HL-60/S4 treated with retinoic acid at 250 ng/mL for 4 days and 3 days (cell line): Measurements from ENCODE around the gene ZIC4.

Source experiments
- in situ Hi-C: fragments of 300-500 bp; cut with MboI; formaldehyde crosslinking; loops from 2 replicates; pipeline ENCODE4 v1.7.0; 2022; ENCODE audit warnings: low sequenced_read_pairs

The ZIC4 gene

DNA sequence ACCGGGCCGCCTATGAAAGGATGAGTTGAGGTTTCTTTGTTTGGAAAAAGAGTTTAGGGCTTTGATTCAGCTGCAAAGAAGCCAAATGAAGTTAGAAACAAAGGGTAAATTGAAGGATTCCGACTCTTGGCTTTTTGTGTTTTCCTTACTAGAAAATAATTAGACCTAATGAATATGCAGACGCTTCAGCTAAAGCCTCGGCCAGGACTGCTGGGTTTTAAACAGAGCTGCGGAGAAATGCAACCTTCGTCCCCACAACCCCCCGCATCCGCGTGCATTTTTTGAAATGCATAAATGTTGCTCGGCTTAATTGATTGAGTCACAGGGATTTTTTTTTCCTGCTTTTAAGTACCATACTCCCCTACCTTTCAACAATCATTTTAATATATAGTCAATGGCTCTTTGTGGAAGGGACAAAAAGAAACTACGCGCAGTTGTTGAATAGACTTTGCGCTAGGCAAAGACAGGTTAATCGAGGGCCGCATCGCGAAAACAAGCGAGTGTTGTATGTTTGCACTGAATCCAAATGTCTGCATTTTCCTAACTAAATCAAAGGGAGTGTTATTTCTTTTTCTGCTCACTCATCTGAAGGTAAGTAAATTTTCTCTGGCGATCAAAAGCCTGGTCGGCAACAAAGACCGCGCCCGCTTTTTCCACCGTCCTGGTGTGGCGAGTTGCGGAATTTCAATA lies 1.3 kb upstream of the ZIC4 start:
- in situ Hi-C loops = no loop called here

DNA sequence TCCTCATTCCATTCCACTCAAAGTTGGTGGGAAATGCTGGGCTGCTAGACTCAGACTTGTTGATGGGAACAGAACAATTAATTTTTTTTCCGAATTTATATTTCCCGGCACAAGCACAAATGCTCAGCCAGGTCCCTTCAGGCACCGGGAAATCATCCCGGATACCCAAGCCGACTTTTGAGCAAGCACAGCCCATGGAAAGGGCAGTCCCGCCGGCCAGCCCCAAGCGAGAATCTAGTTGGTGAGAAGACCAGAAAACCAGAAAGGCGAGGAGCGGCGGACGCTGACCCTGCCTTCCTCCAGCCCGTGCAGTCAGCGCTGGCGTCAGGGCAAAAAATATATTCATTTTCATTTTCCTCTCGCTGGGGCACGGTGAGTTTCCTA lies 763 bp upstream of the ZIC4 start:
- in situ Hi-C loops = no loop called here

DNA sequence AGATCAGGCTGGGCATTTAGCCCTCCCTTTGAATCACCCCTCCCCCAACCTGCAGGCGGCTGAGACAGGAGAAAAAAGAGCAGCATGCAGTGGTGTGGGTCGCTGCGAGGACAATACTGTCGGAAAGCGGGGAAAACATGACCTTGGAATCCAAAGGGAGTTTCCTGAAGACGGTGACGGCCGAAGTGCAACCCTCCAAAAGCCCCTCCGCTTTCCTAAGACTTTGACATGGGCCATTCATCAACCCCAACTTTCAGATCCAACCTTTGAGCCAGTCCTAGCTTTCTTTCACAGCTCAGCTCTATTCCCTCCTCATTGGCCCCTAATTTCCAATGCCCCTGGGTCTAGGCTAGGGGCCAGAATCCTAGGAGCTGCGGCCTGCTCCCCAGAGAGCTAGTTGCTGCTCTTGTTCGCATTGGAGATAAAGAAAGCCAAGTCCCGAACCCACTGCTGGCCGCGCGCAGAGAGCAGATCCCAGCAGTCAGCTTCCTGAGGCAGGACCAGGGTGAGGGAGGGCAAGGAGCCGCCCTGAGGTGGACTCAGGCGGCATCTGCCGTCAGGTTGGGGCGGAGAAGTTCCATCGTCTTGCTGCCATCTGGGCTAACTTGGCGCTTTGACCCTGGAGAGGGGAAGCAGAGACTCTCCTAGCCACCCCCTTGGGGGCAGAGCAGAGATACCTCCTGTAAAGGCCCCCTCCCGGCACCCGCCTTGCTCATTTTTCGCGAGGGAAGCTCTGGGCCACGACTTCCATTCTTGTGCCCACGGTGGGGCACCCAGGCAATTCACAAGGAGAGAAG lies 914 bp downstream of the ZIC4 start:
- in situ Hi-C loops = no loop called here

DNA sequence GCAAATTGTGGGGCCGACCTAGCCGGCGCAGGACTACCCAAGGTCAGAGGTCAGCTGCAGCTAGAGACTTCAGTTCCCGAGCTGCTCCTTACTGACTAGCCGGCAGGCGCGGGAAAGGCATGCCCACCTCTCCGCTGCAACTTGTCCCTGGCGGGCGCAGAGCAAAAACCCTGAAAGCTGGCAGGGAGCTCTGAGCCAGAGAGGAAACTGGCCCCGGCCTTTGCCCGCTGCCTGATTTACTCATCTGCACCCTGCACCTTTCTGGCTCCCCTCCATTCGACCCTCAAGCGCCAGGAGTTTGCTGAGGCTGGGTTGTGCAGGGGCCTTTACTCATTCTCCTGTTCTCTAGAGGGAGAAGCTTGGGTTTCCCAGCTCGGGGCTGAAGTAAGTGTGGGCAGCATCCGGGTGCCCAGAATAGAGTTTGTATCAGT lies 1.5 kb downstream of the ZIC4 start:
- in situ Hi-C loops = no loop called here

DNA sequence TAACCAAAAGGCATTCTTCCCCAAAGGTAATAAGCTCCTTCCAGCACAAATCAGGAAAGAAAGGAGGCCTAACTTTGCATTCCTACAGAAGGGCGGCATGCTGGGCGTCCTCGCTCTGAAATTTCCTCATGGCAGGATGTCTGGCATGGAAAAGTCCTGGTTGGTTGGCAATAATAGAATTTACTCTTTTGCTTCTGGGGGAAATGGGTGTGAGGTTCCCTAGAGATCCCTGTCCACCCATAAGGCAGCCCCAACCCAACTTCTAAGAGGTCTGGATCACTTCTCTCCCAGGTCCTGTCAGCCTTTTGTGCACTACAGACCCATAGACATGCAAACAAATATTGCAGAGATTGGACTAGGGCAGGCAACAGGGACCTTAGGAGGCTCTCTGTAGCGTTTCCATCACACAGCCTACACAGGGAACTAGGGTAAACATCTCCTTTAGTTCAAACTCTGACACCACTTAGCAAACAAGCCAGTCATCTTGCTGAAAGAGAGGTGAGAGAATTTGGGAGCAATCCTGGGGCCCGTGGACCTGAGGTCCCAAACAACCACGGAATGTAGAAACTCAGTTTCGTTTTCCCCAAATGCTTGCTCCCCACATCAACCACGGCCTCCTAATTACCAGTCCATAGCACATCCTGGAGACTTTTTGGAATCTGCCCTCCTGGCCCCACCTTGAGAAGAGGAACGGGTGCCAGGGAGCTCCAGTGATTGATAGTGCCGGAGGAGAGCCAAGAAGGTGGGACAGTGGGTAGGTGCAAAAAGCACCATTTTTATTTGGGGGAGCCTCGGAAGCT lies 2.1 kb downstream of the ZIC4 start:
- in situ Hi-C loops = no loop called here

DNA sequence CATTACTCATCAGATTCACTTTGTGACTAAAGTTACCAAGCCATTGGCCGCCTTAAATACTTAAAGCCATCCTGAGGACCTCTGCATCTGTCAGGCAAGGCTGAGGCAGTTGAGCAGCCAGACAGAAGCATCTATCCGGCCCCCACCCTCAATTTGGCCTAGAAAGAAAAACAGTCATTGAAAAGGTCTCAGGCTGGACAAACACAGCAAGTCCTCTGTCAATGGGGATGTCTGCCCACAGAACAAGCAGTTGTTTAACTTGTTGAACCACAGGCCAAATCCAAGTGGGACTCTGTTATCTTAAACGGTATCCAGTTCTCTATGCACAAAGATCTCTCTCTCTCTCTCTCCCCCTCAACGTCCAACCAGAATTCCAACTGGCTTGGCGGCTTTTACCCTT lies 2.8 kb downstream of the ZIC4 start:
- in situ Hi-C loops = no loop called here

DNA sequence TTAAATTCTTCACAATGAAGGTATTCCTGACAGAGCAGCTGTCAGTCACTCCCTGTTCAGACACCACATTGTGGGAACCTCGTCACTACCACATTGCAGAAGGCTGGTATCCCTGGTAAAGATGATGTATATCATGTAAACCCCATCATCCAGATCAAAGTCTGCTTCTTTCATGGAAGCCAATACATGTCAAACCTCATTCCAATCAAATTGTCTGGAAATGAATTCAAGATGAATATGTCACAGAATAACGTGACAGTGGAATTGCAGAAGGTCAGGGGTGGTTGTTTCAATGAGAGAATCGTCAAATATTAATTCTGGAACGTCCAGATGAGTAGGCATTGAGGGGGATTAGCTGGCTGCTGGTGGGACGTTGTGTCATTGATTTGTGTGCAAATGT lies 4.2 kb downstream of the ZIC4 start:
- in situ Hi-C loops = no loop called here

DNA sequence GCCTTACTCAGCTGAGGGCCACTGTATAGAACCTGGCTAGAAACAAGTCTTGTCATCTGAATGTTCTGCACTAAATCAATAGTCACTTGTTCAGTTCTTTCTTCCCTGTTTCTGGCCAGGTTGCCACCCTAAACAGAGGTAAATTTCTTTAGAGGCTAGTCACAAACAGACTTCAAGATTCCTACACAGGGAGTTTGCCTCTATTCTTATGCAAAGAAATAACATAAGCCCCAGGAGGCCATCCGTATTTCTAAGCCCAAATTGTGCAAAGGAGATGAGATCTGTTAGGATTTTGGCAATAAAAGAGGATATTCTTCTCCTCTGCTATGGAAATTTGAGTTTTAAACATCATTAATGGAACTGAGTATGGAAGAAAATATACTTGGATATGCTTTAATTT lies 4.9 kb downstream of the ZIC4 start:
- in situ Hi-C loops = no loop called here

DNA sequence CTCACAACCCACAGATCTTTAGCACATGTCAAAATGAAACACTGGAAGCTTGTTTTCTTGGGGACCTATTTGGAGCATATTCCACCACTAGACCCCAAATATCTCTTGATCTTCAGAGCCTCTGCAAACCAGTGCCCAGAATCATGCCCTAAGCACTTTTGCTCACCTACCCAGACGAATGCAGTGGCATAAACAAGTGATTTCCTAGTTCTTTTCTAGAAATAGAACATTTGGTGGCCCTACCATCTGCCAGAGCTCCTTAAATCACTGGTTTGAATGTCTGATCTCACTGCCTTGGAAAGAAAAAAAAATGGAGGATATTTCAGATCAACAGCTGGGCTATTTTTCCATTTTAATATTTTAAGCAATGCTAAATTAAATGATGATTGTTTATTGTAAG lies 5.3 kb downstream of the ZIC4 start:
- in situ Hi-C loops = no loop called here

DNA sequence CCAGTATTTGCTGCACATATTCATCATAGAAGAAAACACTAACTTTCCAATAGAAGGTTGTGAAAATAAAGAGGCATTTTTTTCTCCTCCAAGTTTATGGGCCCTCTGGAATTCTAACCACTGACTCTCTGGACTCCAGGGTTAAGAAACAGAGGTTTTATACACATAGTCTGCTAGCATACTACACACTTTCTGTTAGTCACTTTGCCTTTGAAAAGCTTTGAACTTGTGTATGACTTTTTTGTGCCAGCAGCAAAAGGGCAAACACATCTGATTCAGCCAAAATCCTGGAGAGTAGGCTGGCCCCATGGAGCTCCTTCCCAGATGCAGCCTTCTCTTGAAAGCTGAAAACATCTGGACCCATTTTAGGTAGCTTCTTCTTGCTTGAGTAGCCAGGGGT lies 6.2 kb downstream of the ZIC4 start:
- in situ Hi-C loops = no loop called here

DNA sequence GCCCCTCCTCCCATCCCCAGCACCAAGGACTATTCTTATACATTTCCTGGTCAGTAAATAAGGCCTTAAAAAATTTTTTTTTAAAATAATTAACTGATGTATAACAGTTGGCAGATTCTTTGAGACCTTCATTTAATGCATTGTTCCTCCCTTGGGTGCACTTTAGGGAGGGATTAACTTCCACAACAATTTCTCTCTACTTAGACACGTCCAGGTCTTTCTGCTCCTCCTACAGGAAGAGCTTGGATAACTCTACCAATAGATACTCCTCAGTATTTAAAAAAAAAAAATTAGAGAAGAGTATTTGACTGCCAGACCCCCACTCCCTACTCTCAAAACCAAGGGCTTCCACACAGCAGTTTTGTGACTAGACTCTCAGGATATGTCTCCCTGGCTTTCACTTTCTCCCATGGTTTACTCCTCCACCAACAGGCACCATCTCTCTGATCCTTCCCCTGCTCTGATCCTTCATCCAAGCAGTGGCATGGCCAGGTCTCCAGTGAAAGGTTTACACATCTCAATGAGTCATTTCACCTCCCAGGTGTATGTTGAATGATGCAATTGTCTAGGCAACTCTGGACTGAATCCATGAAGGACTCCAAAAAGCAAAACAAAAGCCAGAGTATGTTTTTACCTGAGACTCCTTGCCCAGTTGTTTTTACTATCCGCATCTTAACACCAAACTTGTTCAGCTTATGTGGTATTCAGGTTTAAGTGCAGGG lies 7.4 kb downstream of the ZIC4 start:
- in situ Hi-C loops = no loop called here

DNA sequence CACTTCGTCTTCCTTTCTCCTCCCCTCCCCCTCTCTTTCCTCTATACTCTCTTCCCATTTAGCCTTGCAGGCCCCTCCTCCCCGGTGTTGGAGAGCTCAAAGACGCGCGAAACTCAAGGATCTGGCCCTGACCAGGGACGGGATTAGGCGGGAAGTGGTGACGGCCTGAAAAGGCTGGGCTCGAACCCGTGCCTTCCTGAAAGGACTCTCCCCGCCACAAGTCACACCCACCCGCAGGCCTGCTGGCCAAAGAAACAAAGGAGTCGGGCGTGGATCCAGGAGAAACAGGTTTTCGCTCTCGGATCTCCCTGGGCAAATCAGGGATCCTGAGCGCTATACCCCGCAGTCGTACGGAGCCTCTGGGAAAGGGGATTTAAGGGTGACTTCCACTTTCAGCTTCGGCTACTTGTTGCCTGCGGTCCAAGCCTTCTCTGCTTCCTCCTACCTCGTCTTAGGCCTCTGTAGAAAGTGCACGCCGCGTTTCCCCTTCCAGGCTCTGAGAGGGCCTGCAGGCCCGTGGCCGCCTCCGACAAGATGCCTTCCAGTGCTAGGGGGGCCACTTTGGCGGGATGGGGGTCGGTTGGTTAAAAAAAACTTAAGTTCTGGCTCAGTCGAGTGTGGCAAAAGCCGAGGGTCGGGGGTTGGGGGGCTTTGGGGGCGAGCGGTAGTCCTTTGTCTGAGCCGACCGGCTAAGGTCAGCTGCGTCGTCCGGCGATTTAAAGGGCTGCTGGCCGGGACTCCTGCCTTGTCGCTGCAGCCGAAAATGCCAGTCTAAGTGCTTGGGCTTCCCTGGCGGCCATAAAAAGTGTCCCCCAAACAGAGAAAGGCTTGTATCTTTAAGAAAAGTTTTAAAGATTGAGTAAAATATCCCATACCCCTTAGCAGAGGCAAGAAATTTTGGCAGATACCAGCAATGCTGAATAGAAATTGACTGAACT lies 8.2 kb downstream of the ZIC4 start:
- in situ Hi-C loops = no loop called here

DNA sequence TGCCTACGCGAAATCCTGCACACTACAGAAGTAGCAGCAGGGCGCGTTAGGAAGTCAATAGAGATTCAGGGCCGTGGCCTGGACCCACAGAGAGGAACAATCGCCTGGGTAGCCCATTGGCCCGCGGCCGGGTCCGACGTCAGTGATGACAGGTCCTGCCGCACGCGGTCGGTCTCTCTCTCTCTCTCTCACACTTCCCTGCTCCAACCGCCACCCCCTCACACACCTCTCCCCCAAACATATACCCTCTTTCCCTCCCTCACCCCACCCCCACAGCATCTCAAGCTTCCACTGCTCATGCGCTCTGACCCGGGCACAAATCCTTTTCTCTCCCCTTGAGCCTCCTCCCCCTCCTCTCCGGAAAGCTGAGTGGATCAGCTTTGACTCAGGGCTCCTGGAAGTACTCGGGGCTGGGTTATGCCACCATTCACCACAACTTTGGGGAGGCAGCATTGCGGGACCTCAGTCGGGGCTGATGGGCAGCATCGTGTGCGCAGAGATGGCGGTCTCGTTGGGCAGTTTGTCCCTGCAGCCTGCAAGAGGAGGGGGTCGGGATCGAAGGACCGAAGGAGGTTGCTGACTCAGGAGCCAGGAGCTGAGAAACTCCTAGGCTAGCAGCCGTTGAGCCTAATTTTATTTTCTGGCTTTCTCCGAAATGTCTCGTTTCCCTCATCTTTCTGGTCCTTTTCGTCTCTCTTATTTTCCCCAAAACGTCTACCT lies 9.0 kb downstream of the ZIC4 start:
- in situ Hi-C loops = no loop called here

DNA sequence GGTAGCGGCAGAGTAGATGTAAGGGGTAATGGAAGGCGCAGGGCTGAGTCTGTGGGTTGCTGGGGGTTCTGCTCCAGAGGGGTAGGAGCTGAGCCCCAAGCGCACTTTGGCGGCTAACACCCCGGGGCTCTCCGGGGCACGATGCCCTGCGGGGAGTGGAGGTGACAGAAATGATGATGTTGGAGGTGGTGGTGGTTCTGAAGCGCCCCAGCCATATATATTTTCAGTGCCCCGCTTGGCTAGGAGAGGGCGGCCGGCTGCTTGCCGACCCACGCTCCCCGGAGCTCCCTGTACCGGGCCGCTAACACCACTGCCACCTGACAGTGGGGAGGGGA lies 9.7 kb downstream of the ZIC4 start:
- in situ Hi-C loops = no loop called here

DNA sequence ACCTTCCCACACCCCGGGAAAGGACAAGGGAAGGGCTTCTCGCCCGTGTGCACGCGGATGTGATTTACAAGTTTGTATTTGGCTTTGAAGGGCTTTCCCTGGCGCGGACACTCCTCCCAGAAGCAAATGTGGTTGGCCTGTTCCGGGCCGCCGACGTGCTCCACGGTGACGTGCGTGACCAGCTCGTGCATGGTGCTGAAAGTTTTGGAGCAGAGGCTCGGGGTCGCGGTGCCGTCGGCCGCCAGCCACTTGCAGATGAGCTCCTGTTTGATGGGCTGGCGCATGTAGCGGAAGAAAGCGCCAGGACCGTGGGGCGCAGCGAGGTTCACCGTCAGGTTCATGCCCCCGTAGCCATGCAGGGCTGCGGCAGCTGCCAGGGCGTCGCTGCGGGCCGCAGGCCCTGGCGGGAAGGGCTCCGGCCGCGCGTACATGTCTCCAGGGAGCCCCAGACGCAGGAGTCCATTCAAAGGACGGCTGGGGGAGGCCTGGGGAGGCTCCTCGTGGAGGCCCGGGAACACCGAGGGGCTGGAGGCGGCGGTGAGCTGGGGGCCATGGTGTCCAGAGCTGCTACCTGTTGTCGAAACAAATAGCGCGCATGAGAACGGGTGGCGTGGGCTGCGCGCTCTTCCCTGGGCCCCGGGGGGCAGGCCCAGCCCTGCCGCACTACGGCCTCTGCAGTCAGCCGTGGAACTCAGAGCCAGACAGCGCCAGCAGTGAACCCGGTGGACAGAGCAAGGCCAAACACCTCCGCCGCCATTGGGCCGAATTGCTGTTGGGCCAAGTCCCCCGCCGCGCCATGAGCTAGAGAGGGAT lies 10.2 kb downstream of the ZIC4 start:
- in situ Hi-C loops = no loop called here

DNA sequence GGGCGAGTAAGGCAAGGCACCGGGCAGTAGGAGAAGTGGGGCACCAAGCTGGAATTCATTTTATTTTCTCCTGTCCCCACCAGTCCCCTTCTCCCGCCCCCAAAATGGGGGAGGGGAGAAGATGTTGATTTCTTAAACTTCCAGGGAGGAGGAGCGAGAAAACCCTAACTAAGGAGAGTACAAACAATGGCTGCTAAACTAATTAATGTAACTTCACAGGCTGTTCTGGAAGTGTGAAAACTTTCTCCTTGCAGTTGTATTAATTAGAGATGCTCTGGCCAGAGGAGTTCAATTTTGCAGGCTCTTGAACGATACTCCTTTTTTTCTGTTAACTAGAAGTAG lies 11.5 kb downstream of the ZIC4 start:
- in situ Hi-C loops = no loop called here

DNA sequence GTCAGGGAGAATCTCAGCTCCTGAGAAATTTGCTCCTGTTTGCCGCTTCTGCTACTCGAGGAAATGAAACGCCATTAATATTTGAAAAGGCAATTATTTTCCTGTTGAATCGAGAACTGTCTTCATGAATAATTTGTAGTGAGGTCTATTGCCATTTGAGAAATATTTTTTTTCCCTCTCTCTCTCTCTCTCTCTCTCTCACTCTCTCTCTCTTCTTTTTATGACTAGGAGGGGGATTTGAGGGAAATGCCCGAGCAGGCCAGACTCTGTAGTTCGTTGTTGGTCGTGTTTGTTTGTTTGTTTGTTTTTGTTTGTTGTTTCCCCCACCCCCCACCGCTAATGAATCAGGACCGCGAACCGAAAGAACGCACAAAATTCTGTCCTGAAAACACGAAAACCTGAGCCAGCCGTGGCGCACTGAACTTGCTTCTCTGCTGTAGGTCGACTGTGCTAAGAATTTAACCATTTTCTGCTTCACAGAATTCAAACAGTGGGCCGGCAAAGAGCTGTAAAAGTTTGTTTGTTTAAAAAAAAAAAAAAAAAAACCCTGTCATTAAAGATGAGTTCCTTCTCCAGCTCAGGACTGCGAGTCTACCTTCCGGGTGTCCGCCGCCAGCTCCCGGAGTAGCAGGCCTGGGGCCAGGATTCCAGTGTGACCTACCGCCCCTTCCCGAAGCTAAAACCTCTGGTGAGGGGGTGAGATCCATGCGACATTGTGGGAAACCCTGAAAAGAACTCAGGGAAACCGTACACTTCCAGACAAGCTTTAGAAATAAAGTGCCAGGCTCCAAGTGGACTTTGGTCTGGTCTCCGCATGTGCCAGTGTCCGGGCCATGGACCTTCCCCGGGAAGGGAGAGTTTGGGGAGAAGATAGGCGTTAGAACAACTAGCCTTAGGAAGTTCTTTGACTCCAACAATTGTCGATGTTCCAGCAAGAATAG lies 12.1 kb downstream of the ZIC4 start:
- in situ Hi-C loops = no loop called here
